GM18520 (cell line): Measurements from ENCODE around the gene PLEKHG5.
"Not testable (repeated sequence)": the region's sequence is repeated elsewhere in the genome, so short reads cannot be mapped to it uniquely, and the experiment has no call there.

ENCODE experiments used
- ATAC-seq: cut with Tn5 transposase; IDR thresholded peaks from one replicate; pipeline ENCODE4 v1.9.1; 2021; ENCODE audit not compliant: unreplicated experiment

PLEKHG5 gene

DNA sequence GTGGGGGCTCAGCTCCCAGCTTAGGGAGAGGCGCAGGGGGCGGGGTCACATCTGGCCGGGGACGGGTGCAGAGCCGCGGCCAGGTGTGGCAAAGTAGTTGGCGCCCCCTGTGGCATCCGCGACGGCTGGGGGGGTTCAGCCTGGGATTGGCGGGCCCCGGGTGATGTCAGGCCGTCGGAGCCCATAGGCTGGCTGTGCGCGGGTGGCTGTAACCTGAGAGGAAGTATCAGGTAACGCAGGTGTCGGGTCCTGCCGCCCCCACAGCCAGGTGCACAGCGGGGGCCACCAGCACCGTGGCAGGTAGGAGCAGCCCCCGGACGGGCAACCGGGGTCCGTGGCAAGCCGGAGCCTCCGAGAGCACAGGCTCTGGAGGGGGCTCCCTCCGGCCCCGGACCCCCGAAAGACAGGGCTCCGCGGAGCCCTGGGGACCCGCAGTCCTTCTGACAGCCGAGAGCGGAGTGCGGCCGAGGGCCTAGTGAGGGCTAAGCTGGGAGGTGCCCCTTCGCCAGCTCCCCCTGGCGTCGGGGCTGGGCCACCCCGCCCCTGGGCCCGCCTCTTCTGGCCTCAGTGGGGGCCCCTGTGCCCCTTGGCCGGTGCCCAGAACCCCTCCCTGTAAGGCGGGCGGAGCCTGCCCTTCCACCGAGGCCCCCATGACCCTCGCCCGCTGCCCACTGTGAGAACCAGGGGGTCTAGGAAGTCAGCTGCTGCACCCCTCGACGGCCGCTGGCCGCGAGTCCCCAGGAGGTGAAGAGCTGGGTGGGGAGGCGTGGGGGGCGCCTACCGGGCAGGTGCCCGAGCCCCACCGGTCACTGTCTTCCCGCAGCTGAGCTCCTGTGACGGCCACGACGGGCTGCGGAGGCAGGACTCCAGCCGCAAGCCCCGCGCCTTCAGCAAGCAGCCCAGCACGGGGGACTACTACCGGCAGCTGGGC lies 43.4 kb downstream of the PLEKHG5 start:
- ATAC-seq = no peak

DNA sequence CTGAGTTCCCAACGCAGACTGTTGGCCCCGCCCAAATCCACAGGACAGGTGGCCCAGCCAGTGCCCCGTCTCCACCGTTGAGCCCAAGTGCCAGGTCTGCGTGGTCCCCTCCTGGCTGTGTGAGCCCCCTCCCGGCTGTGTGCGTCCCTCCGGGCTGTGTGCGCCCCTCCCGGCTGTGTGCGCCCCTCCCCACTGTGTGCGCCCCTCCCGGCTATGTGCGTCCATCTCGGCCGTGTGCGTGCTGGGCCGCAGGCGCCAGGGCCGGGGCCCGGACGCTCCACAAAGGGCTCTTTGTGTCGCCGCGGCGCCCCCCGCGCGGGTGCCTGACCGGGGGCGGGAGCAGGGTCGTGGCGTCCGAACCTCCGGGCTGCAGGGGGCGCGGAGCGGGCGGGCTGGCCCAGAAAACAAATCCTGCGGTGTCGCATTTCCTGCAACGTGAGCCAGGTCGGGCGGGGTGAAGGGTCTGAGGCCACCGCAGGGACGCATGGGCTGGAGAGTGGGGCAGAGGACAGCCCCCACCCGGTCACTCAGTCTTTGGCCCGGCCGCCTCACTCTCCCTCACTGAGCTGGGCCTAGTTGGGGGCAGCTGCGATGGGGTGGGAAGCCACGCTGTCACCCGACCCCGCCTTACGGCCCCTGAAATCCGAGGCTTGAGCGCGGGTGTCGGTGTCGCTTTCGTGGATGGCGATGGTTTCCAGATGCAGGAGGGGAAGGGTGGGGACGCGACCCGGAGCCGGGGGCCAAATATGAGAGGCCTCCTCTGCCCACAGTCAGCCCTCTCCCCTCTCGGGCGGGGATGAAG lies 44.2 kb downstream of the PLEKHG5 start:
- no peak for ATAC-seq

DNA sequence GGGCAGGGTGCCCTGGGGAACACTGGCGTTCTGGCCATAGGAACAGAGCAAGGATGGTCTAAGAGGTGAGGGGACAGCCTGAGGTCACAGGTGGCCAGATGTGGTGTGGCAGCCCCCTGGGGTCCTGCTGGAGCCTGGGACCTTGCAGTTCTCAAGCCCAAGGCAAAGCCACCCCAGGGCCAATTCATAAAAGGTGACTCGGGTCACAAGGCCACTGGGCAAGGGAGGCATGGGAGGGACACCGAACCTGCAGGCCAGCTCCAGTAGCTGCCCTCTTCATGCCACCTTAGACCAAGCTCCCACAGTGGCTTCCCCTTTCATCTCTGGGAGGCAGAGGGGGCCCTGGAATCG lies 44.8 kb downstream of the PLEKHG5 start:
- no peak for ATAC-seq

DNA sequence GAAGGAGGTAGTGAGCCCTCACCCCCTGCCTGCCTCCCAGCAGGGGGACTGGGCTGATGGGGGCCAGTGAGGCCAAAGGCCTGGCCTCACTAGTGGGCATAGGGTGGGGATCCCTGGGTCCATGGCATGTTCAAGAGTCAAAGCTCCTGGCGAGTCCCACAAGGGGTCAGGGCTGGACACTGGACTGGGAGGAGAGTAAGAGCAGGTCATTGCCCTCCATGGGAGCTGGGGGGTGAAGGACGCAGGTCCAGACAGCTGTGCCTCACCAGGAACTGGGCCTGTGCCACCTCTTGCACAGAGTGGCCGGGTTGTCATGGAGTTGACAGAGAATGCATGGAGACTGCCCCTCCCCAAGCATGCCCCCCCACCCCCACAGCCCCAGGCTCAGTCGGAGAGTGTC lies 45.5 kb downstream of the PLEKHG5 start:
- not testable (repeated sequence) for ATAC-seq

DNA sequence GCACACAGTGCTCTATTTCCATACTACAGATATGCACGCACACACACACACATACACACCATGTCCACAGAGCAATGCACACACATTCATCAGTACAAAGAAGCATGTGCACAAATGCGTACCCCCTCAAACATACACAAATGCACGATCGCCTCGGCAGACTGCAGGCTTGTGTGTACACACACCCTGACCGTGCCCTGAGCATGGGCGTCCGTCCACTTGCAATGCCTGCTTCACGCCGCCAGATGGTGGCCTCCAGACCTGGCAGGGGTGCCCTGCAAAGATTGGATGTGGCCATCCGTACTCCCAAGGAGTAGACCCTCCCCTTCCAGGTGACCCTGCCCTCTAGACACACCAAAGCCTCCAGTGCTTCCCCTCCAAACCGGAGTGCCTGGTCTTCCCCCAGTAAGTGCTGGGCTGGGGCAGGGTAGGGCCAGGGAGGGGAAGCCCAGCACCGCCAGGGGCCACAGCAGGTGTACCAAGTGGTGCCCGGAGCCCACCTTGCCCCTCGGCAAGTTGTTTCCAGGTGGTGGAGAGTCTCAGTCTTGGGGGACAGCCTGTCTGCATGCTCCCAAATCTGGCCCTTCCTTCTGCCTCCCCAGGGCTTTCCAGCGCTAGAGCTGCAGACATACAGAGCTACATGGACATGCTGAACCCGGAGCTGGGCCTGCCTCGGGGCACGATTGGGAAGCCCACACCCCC lies 46.3 kb downstream of the PLEKHG5 start:
- ATAC-seq = no peak

DNA sequence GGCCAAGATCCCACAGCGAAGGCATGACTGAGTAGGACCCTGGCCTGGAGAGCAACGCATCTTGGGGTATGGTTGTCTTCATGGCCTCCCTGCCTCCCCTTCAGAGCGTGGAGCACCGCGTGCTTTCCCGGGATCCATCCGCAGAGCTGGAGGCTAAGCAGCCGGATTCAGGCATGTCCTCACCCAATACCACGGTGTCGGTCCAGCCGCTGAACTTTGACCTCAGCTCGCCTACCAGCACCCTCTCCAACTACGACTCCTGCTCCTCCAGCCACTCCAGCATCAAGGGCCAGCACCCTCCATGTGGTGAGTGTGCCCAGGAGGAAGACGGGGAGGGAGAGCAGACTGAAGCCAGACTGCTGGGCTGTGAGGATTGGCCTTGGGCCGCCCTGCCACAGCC lies 47.1 kb downstream of the PLEKHG5 start:
- ATAC-seq = no peak

DNA sequence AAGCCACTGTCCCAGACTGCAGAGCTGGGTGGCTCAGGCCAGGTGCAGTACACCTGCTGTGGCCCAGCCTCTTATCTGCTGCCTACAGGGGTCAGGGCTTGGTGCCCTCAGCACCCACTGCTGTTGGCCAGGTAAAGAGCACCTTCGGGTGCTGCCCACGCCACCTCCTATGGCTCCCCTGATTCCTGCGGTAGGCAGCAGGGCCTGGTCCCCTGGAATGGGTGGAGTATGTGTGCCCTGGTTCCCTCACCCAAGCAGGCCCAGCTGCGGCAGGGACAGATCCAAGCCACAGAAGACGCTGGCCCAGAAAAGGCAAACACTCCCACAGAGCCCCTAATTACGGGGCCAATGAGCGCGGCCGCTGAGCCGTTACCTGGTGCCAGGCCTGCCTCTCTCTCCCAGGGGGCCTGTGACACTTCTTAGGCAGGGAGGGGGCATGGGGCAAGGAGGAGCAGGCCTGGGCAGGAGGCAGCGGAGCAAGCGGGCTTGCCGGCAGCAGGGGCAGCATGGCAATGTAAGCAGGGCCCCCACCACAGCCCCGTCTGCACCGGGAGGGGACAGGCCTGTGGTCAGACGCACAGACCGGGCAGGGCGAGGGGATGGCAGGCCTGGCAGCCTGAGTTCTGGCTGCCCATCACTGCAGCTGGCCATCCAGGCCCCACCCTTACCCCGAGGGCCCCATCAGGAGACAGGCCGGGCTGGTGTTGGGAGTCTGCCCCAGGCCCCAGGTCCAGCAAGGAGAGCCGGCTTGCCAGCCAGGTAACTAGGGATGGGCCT lies 47.9 kb downstream of the PLEKHG5 start:
- no peak for ATAC-seq

DNA sequence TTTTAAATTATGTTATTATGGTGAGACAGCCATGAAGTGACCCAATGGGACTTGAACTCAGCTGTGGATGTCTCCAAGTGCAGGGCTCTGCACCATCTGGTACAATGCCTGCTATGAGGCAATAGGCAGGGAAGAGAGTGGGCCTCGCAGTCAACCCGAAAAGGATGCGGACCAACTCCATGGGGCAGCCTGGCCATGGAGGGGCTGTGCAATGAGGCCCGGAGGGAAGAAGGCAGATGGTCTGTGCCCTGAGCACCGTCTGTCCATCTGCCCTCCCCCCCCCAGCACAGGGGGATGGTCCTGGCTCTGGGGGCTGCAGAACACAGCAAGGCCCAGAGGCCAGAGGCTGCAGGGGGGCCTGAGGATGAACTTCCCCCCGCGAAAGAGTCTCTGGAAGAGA lies 49.9 kb downstream of the PLEKHG5 start:
- no peak for ATAC-seq

DNA sequence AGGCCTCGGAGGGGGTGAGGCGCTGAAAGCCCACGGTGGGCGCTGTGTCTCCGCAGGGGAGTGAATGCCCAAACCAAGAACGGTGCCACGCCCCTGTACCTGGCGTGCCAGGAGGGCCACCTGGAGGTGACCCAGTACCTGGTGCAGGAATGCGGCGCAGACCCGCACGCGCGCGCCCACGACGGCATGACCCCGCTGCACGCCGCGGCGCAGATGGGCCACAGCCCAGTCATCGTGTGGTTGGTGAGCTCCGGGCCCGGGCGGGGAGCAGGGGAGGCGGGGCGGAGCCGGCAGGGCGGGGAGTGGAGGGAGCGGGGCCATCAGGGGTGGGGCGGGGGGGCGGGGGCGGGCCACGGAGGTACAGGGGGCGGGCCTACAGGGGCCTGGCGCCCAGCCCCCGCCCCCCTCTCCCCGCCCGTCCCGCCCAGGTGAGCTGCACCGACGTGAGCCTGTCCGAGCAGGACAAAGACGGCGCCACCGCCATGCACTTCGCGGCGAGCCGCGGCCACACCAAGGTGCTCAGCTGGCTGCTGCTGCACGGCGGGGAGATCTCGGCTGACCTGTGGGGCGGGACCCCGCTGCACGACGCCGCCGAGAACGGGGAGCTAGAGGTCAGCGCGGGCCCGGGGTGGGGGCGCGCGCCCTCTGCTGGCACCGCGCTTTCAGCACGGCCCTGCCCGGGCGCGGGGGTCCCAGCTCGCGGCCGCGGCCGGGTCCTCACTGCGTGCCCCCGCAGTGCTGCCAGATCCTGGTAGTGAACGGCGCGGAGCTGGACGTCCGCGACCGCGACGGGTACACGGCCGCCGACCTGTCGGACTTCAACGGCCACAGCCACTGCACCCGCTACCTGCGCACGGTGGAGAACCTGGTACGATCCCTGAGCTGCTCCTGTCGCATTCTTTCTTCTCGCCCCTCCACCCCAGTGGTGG lies 51.0 kb downstream of the PLEKHG5 start:
- no peak for ATAC-seq

DNA sequence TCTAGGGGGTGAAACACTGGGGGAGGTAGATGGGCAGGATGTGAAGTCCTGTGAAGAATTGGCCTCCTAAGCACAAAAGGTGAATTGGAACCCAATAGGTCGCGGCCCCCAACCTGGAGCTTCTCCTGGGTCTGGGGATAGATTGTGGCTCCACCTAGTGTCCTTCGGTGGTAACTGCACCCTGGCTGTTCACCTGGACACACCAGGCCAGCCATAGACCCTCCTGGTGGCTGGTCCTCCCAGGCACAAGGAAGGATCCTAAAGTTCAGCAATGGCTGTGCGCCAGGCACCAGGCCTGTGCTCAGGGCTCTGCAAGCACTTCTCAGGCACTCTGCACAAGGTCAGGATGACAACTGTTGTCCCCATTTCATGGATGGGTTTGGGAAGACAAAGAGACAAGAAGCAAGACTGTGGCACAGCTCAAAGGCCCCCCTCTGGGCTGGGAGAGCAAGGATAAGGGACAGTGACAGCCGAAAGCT lies 53.4 kb downstream of the PLEKHG5 start:
- ATAC-seq = no peak

DNA sequence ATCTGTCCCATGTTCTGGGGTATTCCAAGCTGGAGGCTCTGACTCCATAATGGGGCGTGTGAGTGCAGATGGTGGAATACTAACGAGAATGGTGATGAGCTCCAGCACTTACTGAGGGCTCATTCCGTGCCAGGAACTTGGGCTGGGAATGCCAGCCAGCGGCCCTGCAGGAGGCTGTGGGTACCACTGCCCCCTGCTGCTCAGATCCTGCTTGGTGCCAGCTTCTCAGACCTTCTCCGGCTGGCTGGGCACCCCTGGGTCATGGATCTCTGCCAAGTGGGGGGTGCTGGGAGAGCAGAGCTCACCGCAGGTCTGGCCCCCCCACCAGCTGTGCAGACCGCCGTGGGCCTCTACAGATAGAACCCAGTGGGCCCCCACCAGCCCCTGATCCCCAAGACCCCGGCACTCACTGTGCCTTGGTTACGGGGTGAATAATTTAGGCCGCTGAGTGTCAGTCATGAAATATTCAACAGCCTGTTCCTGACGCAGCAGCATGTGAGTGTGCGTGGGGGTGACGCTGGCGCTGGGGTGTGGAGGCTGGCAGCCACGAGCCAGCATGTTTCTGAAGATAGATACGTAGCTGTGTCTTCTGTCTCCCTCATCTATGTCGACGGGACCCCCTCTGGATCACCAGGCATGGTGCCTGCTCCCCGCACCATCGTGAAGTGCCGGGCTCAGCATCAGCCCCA lies 54.3 kb downstream of the PLEKHG5 start:
- ATAC-seq = not testable (repeated sequence)

DNA sequence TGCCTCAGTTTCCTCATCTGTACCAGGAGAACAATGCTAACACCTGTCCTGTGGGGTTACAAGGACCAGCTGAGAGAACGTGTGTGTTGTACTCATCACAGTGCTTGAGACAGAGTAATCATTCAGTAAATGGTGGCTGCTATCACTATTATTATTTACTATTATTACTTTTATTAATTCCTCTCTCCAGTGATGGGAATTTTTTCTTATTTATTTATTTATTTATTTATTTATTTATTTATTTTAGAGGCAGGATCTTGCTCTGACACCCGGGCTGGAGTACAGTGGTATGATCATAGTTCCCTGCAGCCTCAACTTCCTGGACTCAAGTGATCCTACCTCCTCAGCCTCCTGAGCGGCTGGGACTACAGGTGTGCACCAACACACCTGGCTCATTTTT lies 55.2 kb downstream of the PLEKHG5 start:
- ATAC-seq = not testable (repeated sequence)

DNA sequence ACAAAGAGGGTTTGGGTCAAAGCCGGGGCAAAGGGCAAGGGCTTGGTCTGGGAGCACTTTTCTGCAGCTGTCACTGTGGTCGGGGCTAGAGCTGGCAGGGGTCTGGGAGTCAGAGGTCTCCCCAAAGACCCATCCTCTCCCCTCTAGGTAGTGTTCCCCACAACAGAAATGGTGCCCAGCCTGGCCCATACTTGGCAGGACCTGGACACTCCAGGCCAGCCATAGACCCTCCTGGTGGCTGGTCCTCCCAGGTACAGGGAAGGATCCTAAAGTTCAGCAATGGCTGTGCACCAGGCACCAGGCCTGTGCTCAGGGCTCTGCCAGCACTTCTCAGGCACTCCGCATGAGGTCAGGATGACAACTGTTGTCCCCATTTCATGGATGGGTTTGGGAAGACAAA lies 55.9 kb downstream of the PLEKHG5 start:
- no peak for ATAC-seq

DNA sequence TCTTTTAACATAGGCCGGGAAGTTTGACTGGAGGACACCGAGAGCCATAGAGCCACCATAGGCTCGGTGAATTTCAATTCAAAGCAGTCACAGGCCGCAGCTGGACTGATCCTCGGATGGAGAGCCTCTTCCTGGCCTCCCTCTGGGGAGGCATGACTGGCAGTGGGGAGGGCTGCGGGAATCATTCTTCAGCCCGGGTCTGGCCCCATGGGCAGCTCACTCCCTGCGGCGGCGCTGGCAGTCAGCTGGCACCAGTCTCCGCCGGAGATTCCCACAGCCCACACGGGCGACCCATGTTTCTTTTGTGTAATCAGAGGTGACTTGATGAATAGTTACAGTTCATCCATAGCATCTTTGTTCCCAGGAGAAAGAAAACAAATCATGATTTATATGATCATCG lies 56.3 kb downstream of the PLEKHG5 start:
- ATAC-seq = no peak

DNA sequence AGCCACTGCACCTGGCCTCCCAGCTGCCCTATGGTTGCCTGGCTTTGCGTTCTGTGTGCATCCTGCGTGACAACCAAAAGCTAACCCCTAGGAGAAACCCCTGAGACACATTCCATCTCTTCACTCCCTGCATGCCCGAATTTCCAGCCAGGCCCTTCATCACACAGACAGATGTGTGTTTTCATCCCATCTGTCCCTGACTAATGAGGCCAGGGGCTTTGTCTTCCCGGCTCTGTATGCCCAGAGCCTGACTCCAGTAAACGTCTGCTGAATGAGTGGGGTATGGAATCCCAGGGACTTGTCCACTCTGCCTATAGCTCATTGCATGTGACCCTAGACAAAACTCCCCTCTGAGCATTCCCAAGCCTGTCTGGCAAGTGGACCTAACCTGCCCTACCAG lies 57.3 kb downstream of the PLEKHG5 start:
- no peak for ATAC-seq

DNA sequence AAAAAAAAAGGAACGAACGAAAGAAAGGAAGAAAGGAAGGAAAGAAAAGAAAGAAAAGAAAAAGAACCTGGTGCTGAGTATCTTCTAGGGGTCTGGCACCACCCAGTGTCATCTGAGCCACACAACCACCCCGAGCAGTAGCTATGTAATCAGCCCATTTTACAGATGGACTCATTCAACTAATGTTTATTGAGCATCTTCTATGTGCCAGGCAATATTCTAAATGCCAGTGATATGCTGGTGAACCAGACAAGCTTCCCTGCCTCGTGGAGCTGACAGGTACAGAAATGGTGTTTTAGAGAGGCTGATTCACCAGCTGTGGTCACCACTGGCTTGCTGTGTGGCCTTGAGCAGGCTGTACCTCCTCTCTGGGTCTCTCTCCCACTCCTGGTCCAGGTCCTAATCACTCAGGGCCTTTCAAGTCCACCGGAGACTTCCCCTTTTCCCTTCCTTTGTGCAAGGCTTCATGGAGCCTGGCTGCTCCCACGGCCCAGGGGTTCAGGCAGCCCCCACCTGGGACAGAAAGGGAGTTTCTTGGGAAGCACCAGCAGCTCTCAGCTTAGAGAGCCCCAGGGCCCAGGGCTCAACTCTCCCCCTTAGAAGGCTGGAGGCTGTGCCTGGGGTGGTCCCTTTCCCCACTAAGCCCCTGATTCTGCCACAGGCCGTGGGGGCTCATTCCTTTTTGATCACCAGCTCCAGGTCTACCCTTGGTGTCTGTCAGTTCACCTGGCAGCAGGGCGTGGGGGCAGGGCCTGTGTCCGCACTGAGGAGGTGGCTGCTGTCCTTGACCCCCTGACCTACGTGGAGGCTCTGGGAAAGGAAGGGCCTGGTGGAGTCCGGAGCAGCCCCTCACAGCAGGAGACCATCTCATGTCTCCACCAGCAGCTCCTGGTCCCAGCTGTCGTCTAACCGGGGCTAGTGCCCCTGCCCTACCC lies 59.6 kb downstream of the PLEKHG5 start:
- not testable (repeated sequence) for ATAC-seq

DNA sequence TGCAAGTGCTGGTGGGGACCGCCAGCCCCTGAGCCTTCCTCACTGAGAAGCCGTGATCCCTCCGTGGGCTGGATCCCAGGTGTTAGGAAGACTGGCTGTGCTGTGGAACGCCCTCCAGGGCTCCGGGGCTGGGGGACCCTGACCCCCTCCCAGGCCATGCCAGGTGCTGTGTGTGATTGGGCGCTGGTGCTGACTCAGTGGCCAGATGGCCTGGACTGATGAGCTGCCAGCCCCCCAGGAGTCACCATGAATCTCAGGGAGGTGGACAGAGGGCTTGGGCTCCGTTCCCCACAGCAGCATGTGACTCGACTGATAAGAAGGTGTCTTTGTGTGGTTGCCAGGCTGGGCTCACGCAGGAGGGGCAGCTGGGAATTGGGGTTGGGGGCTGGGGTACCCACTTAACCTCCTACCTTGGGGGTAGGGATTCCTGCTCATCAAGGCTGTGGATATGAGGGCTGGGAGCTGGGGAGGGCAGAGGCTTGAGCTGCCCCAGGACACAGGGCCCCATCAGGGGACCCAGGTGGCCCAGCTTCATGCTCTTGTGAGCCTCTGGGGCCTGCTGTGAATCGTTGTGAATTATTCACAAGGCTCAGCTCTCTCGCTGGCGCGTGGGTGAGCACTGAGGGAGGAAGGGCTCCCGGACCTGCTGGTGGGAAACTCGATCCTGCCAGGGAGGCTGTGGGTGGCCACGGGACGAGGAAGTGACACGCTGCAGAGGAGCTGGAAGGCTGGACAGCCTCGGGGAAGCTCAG lies 61.6 kb downstream of the PLEKHG5 start:
- not testable (repeated sequence) for ATAC-seq
